Measurements from ENCODE around the gene PYGO2.

- TF ChIP-seq CTCF (conservative IDR thresholded peaks at IDR 0.05; ENCODE audit: low read length) (no peak), EZH2phosphoT487 (IDR thresholded peaks at IDR 0.05; ENCODE audit: borderline replicate concordance) (no peak)
Measured at GRCh38 chr1:154935749-154936554, 25.6 kb downstream of the PYGO2 start.
